Mesenchymal stem cell (in vitro differentiated cells and primary cell): ENCODE measurements around the gene DCST1.

Experiments
- DNase-seq: peaks from one replicate; pipeline ENCODE4 v3.0.0-alpha.2; 2013
- H2AFZ ChIP-seq: one replicate; pipeline ENCODE4 v1.6.1; 2013; ENCODE audit warnings: low read depth, mild to moderate bottlenecking, control low read depth, inconsistent platforms, low read length, moderate library complexity
- H2AK5ac ChIP-seq: 2 replicates; pipeline ENCODE4 v1.6.1; 2013; ENCODE audit warnings: low read length, moderate library complexity, mild to moderate bottlenecking, inconsistent platforms; ENCODE audit not compliant: severe bottlenecking
- H2BK120ac ChIP-seq: one replicate; pipeline ENCODE4 v1.6.1; 2013; ENCODE audit warnings: low read depth, mild to moderate bottlenecking, inconsistent platforms, low read length, moderate library complexity
- H2BK12ac ChIP-seq, 2 experiments: one replicate each; pipeline ENCODE4 v1.6.1; 2013; ENCODE audit warnings: inconsistent platforms in 2 of 2, low read length in 2 of 2, mild to moderate bottlenecking in 2 of 2, moderate library complexity in 2 of 2, control low read depth in 1 of 2
- H2BK15ac ChIP-seq: one replicate; pipeline ENCODE4 v1.6.1; 2013; ENCODE audit warnings: mild to moderate bottlenecking, low read depth, inconsistent platforms; ENCODE audit not compliant: poor library complexity, severe bottlenecking
- H2BK5ac ChIP-seq: 2 replicates; pipeline ENCODE4 v1.6.1; 2013; ENCODE audit warnings: low read depth, mild to moderate bottlenecking, low read length, control low read depth, inconsistent platforms; ENCODE audit not compliant: poor library complexity, severe bottlenecking
- H3K14ac ChIP-seq, 2 experiments: one replicate each; pipeline ENCODE4 v1.6.1; 2013; ENCODE audit warnings: inconsistent platforms in 2 of 2, low read length in 2 of 2, control low read depth in 1 of 2, mild to moderate bottlenecking in 1 of 2, moderate library complexity in 1 of 2
- H3K18ac ChIP-seq, 2 experiments: one replicate each; pipeline ENCODE4 v1.6.1; 2013; ENCODE audit warnings: inconsistent platforms in 2 of 2, low read length in 2 of 2, control low read depth in 1 of 2, low read depth in 1 of 2, mild to moderate bottlenecking in 1 of 2
- H3K23ac ChIP-seq, 2 experiments: one replicate each; pipeline ENCODE4 v1.6.1; 2013; ENCODE audit warnings: inconsistent platforms in 2 of 2, low read length in 2 of 2, mild to moderate bottlenecking in 2 of 2, moderate library complexity in 2 of 2, control low read depth in 1 of 2
- H3K27ac ChIP-seq: 2 replicates; pipeline ENCODE4 v1.5.1; 2013; ENCODE audit warnings: mild to moderate bottlenecking, moderate library complexity, low read length, control low read depth, inconsistent platforms; ENCODE audit not compliant: poor library complexity, severe bottlenecking
- H3K27me3 ChIP-seq, 2 experiments: 2 replicates each; pipeline versions ENCODE4 v1.6.1 to v1.7.0; 2013; ENCODE audit warnings: low read length in 2 of 2, mild to moderate bottlenecking in 2 of 2, moderate library complexity in 2 of 2, control low read depth in 1 of 2, inconsistent platforms in 1 of 2; ENCODE audit not compliant: control insufficient read depth in 1 of 2, insufficient read depth in 1 of 2
- H3K36me3 ChIP-seq, 2 experiments: 2 replicates each; pipeline versions ENCODE4 v1.6.1 to v1.7.0; 2013; ENCODE audit warnings: low read length in 2 of 2, control low read depth in 1 of 2, inconsistent platforms in 1 of 2, low read depth in 1 of 2, mild to moderate bottlenecking in 1 of 2; ENCODE audit not compliant: insufficient read depth in 2 of 2, control insufficient read depth in 1 of 2
- H3K4ac ChIP-seq, 2 experiments: one replicate each; pipeline ENCODE4 v1.6.1; 2013; ENCODE audit warnings: inconsistent platforms in 2 of 2, low read length in 2 of 2, mild to moderate bottlenecking in 2 of 2, moderate library complexity in 2 of 2, control low read depth in 1 of 2, low read depth in 1 of 2
- H3K4me1 ChIP-seq: 2 replicates; pipeline ENCODE4 v1.6.1; 2013; ENCODE audit warnings: low read depth, low read length, control low read depth; ENCODE audit not compliant: control insufficient read depth, insufficient read depth
- H3K4me2 ChIP-seq: 2 replicates; pipeline ENCODE4 v1.6.1; 2013; ENCODE audit warnings: low read length, mild to moderate bottlenecking, inconsistent platforms; ENCODE audit not compliant: poor library complexity, severe bottlenecking
- H3K4me3 ChIP-seq, 2 experiments: 2 replicates each; pipeline versions ENCODE4 v1.5.1 to v1.7.0; 2013; ENCODE audit warnings: low read length in 2 of 2, mild to moderate bottlenecking in 2 of 2, control low read depth in 1 of 2, low read depth in 1 of 2; ENCODE audit not compliant: insufficient read depth in 1 of 2
- H3K79me1 ChIP-seq: replicated peaks from 2 replicates; pipeline ENCODE4 v1.6.1; 2013; ENCODE audit warnings: mild to moderate bottlenecking, control low read depth, low read length, inconsistent platforms; ENCODE audit not compliant: poor library complexity, severe bottlenecking
- H3K9ac ChIP-seq: 2 replicates; pipeline ENCODE4 v1.7.0; 2013; ENCODE audit warnings: mild to moderate bottlenecking, low read length, moderate library complexity
- H3K9me3 ChIP-seq: 2 replicates; pipeline ENCODE4 v1.7.0; 2013; ENCODE audit warnings: mild to moderate bottlenecking, low read length; ENCODE audit not compliant: control insufficient read depth
- H4K8ac ChIP-seq: one replicate; pipeline ENCODE4 v1.6.1; 2013; ENCODE audit warnings: inconsistent platforms, mild to moderate bottlenecking, low read length, moderate library complexity
- H4K91ac ChIP-seq: one replicate; pipeline ENCODE4 v1.6.1; 2013; ENCODE audit warnings: mild to moderate bottlenecking, low read length, inconsistent platforms
- WGBS: methylation state at CpG from one replicate; pipeline ENCODE4 v1.1.7; 2013; ENCODE audit warnings: mixed read lengths; 5-methylcytosine and 5-hydroxymethylcytosine counted together

DCST1 gene

GRCh38 chr1:155048449-155049334, 15.1 kb downstream of the DCST1 start:
- Histone ChIP-seq H3K4ac (no peak overlapping the region), H3K18ac (no peak overlapping the region), H3K4me2 (no peak overlapping the region), H2BK5ac (no peak overlapping the region), H4K8ac (no peak overlapping the region), H3K4me3 (no peak overlapping the region), H3K9ac (peak overlapping the region; percentile 5), H4K91ac (no peak overlapping the region), H2BK15ac (no peak overlapping the region), H3K14ac (no peak overlapping the region), H2AFZ (no peak overlapping the region), H3K36me3 (peaks cover 0 to 1% of the 10 kb centered on the region in 2 experiments), H2AK5ac (no peak overlapping the region), H3K23ac (no peak overlapping the region), H3K27ac (no peak overlapping the region), H2BK120ac (no peak overlapping the region), H3K27me3 (no peaks in the 10 kb centered on the region), H3K79me1 (peaks cover 3% of the 10 kb centered on the region), H3K4me1 (peaks cover 30% of the 10 kb centered on the region), H2BK12ac (no peak overlapping the region), H3K9me3 (no peaks in the 10 kb centered on the region)
- no peak for DNase-seq
- WGBS: 92% methylated on average over 8 of the region's 8 CpGs

DNA sequence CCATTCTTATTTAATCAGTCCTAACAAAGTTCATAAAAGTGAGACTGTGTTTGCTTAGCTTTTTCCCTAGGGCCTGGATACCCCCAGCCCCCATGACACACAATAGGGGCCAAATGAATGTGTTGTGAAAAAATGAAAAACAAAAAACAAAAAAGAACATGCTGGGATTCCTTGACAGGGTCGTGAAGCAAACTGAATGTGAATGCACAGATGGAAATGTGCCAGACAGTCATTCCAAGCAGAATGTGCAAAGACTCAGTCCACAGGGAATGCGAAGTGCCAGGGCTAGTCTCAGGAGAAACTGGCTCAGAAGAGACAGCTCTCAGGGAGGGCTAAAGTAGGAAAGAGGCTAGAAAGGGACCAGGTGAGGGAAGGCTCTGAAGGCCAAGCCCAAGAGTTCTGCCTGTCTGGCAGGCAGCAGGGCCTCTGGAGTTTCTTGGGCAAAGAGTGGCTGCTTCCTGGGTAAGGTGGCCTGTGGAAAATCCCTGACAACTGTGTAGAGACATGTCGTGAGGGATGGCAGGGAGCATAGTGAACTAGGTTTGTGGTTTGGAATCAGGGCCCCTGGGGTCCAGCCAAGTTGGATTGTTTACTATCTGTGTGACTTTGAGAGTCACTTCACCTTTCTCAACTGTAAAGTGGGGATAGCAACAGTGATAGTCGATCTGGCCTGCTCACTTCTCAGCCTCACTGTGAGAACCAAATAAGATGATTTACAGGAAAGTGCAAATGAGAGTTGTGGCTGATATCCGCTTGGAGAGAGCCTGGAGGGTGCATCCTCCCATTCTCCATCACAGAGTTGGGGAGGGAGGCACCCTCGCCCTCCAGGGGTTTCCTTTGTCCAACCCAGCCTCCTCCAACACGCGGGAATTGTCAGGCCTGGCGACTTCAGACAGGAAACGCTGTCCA, 16.3 kb downstream of the DCST1 start:
- peak overlapping the region in 1 of 2 experiments; percentile 98 for H3K18ac ChIP-seq
- no peaks in the 10 kb centered on the region for H3K9me3 ChIP-seq
- H3K14ac ChIP-seq: no peak overlapping the region
- H4K91ac ChIP-seq: no peak overlapping the region
- no peaks in the 10 kb centered on the region for H3K27me3 ChIP-seq
- H3K79me1 ChIP-seq: peaks cover 11% of the 10 kb centered on the region
- H3K4me3 ChIP-seq: peak overlapping the region in 1 of 2 experiments; percentile 91
- H2BK5ac ChIP-seq: no peak overlapping the region
- no peak overlapping the region for H2BK120ac ChIP-seq
- peak overlapping the region; percentile 96 for H3K4me2 ChIP-seq
- no peak overlapping the region for H3K4ac ChIP-seq
- no peak overlapping the region for H3K23ac ChIP-seq
- H3K9ac ChIP-seq: peak overlapping the region; percentile 87
- no peak overlapping the region for H2BK15ac ChIP-seq
- peak overlapping the region; percentile 25 for H3K27ac ChIP-seq
- DNase-seq: peak; percentile 61
- H2BK12ac ChIP-seq: no peak overlapping the region
- 14% methylated on average over 8 of the region's 10 CpGs for WGBS
- peaks cover 11% of the 10 kb centered on the region in 2 experiments for H3K36me3 ChIP-seq
- peaks cover 25% of the 10 kb centered on the region for H3K4me1 ChIP-seq
- H2AFZ ChIP-seq: peak overlapping the region; percentile 99
- no peak overlapping the region for H2AK5ac ChIP-seq
- H4K8ac ChIP-seq: peak overlapping the region; percentile 59

DNA sequence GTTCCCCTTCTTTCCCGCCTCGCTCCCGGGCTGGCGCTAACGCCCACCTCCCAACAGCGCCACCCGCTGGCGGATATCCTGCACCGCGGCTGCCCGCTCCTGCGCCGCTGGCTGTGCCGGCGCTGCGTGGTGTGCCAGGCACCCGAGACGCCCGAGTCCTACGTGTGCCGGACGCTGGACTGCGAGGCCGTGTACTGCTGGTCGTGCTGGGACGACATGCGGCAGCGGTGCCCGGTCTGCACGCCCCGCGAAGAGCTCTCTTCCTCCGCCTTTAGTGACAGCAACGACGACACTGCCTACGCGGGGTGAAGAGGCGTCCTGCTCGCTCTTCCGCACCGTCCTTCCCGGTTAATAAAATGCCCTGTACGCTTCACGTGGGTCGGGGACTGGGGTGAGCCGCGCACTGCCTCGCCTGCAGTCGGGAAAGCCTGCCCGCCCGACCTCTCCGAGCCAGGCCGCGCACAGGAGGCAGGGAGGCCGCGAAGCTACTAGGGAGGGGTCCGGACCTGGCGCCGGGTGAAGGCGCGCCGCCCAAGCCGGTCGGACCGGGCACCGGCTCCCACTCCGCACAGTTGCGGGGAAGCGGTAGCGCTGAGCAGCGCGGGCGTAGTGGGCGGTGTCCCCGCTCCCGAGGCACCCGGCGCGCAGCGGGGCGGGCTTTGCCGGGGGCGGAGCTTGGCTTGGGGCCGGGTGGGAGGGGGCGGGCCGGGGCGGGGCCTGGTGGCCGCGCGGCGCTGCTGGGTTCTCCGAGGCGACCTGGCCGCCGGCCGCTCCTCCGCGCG, 17.1 kb downstream of the DCST1 start, which contains the start of gene ADAM15:
Gene ADAM15 (plus strand): TSS at position 757 of the 782 bp plus-strand sequence. CDS start 71 bp downstream, outside the sequence.
- peak within 1 kb of the TSS; percentile 60 to 98 for H3K18ac ChIP-seq
- peak within 1 kb of the TSS; percentile 99 for H2AFZ ChIP-seq
- H3K27ac ChIP-seq: peak within 1 kb of the TSS; percentile 37
- peak within 1 kb of the TSS; percentile 82 for H2BK15ac ChIP-seq
- H2AK5ac ChIP-seq: no peak within 1 kb of the TSS
- no peaks in the 10 kb centered on the region for H3K9me3 ChIP-seq
- H3K27me3 ChIP-seq: no peaks in the 10 kb centered on the region
- H3K4me1 ChIP-seq: peaks cover 19% of the 10 kb centered on the region
- H4K8ac ChIP-seq: peak within 1 kb of the TSS; percentile 77
- no peak within 1 kb of the TSS for H2BK120ac ChIP-seq
- no peak within 1 kb of the TSS for H2BK5ac ChIP-seq
- 1% methylated on average over 57 of the region's 99 CpGs for whole genome bisulfite sequencing
- no peak within 1 kb of the TSS for H4K91ac ChIP-seq
- H3K9ac ChIP-seq: peak within 1 kb of the TSS; percentile 87
- H3K14ac ChIP-seq: peak within 1 kb of the TSS in 1 of 2 experiments; percentile 96
- peak within 1 kb of the TSS; percentile 7 to 57 for H3K4ac ChIP-seq
- peaks cover 14 to 18% of the 10 kb centered on the region in 2 experiments for H3K36me3 ChIP-seq
- peak within 1 kb of the TSS in 1 of 2 experiments; percentile 95 for H3K23ac ChIP-seq
- H3K4me2 ChIP-seq: peak within 1 kb of the TSS; percentile 96
- peak within 1 kb of the TSS; percentile 71 to 95 for H3K4me3 ChIP-seq
- H2BK12ac ChIP-seq: peak within 1 kb of the TSS in 1 of 2 experiments; percentile 75
- peaks cover 13% of the 10 kb centered on the region for H3K79me1 ChIP-seq
- DNase-seq: peak; percentile 82
